HepG2 (cell line): ENCODE measurements around the gene PDGFA. TPM values are rescaled to one million over a fixed set of nuclear protein-coding genes. Genes with fewer than 3 reads are reported as not detected.

Experiments used
- ATF7 ChIP-seq, 2 experiments: fragments of 450-650 bp in 1 of 2; sonication (generic) in 1 of 2; formaldehyde crosslinking in 1 of 2; IDR thresholded peaks; 2 replicates each; pipeline versions ENCODE4 v1.4.0 to v1.6.1; 2016 to 2020; ENCODE audit warnings: antibody characterized with exemption in 1 of 2, mild to moderate bottlenecking in 1 of 2, missing genetic modification reagents in 1 of 2
- CENPT ChIP-seq: sonication (generic); formaldehyde crosslinking; IDR thresholded peaks from 2 replicates; pipeline ENCODE4 v1.8.0; 2022; ENCODE audit warnings: low read depth, mild to moderate bottlenecking, moderate library complexity, missing genetic modification reagents
- DPF2 ChIP-seq: sonication (generic); formaldehyde crosslinking; IDR thresholded peaks from 2 replicates; pipeline ENCODE4 v1.4.0; 2020; ENCODE audit warnings: mild to moderate bottlenecking, low read depth, missing genetic modification reagents, borderline replicate concordance
- FIP1L1 ChIP-seq: fragments of 200-400 bp; formaldehyde crosslinking; IDR thresholded peaks from 2 replicates; pipeline ENCODE4 v1.6.1; 2018; ENCODE audit warnings: low read depth, mild to moderate bottlenecking, low read length, moderate library complexity, borderline replicate concordance; ENCODE audit not compliant: insufficient read depth
- GABPB1 ChIP-seq: IDR thresholded peaks from 2 replicates; pipeline ENCODE4 v1.6.1; 2016; ENCODE audit warnings: mild to moderate bottlenecking, missing genetic modification reagents, moderate library complexity, missing compliant biosample characterization
- GPN1 ChIP-seq: sonication (generic); formaldehyde crosslinking; IDR thresholded peaks from 2 replicates; pipeline ENCODE4 v1.5.1; 2020; ENCODE audit warnings: missing genetic modification reagents, borderline replicate concordance
- KDM1A ChIP-seq: IDR thresholded peaks from 2 replicates; pipeline ENCODE4 v1.6.1; 2016; ENCODE audit warnings: missing compliant biosample characterization
- KDM5B ChIP-seq: sonication (generic); formaldehyde crosslinking; IDR thresholded peaks from 2 replicates; pipeline ENCODE4 v1.4.0; 2020; ENCODE audit warnings: missing genetic modification reagents, mild to moderate bottlenecking, borderline replicate concordance
- KDM6A ChIP-seq: IDR thresholded peaks from 2 replicates; pipeline ENCODE4 v1.6.1; 2016; ENCODE audit warnings: low read depth
- KLF9 ChIP-seq: IDR thresholded peaks from 2 replicates; pipeline ENCODE4 v1.6.1; 2016; ENCODE audit warnings: low read depth
- MED13 ChIP-seq: sonication (generic); formaldehyde crosslinking; IDR thresholded peaks from 2 replicates; pipeline ENCODE4 v1.5.0; 2020; ENCODE audit warnings: missing genetic modification reagents
- NONO ChIP-seq, 2 experiments: fragments of 450-650 bp in 1 of 2; sonication (generic) in 1 of 2; formaldehyde crosslinking in 1 of 2; IDR thresholded peaks in 1 of 2; conservative IDR thresholded peaks in 1 of 2; 2 replicates each; pipeline versions ENCODE4 v1.6.1 to v1.8.0; 2017 to 2022; ENCODE audit warnings: mild to moderate bottlenecking in 1 of 2, missing genetic modification reagents in 1 of 2, moderate library complexity in 1 of 2
- NRL ChIP-seq: sonication (generic); formaldehyde crosslinking; IDR thresholded peaks from 2 replicates; pipeline ENCODE4 v1.5.0; 2020; ENCODE audit warnings: missing genetic modification reagents, mild to moderate bottlenecking, moderate library complexity, borderline replicate concordance
- PAX8 ChIP-seq: sonication (generic); formaldehyde crosslinking; IDR thresholded peaks from 2 replicates; pipeline ENCODE4 v1.8.0; 2022; ENCODE audit warnings: mild to moderate bottlenecking, missing genetic modification reagents, borderline replicate concordance
- POLR2A ChIP-seq, 2 experiments: IDR thresholded peaks; 2 replicates each; pipeline ENCODE4 v1.6.1; 2011; ENCODE audit warnings: low read depth in 2 of 2, low read length in 2 of 2, mild to moderate bottlenecking in 1 of 2, moderate library complexity in 1 of 2; ENCODE audit not compliant: insufficient read depth in 1 of 2
- PRMT3 ChIP-seq: sonication (generic); formaldehyde crosslinking; IDR thresholded peaks from 2 replicates; pipeline ENCODE4 v1.8.1; 2022; ENCODE audit warnings: low read depth, mild to moderate bottlenecking, moderate library complexity, missing genetic modification reagents, borderline replicate concordance
- RFX3 ChIP-seq: IDR thresholded peaks from 2 replicates; pipeline ENCODE4 v1.6.1; 2016; ENCODE audit warnings: missing biosample characterization, missing genetic modification reagents
- SETDB1 ChIP-seq: sonication (generic); formaldehyde crosslinking; IDR thresholded peaks from 2 replicates; pipeline ENCODE4 v1.5.1; 2020; ENCODE audit warnings: missing genetic modification reagents, mild to moderate bottlenecking, borderline replicate concordance
- ZMAT3 ChIP-seq: sonication (generic); formaldehyde crosslinking; conservative IDR thresholded peaks from 2 replicates; pipeline ENCODE4 v1.7.0; 2021; ENCODE audit warnings: missing genetic modification reagents
- ZNF138 ChIP-seq: sonication (generic); formaldehyde crosslinking; IDR thresholded peaks from 2 replicates; pipeline ENCODE4 v1.5.0; 2020; ENCODE audit warnings: mild to moderate bottlenecking, low read depth, missing genetic modification reagents
- ZNF232 ChIP-seq: sonication (generic); formaldehyde crosslinking; IDR thresholded peaks from 2 replicates; pipeline ENCODE4 v1.4.0; 2020; ENCODE audit warnings: missing genetic modification reagents, borderline replicate concordance
- ZNF264 ChIP-seq: sonication (generic); formaldehyde crosslinking; IDR thresholded peaks from 2 replicates; pipeline ENCODE4 v1.4.0; 2020; ENCODE audit warnings: missing genetic modification reagents
- ZNF547 ChIP-seq: sonication (generic); formaldehyde crosslinking; IDR thresholded peaks from 2 replicates; pipeline ENCODE4 v1.5.1; 2020; ENCODE audit warnings: mild to moderate bottlenecking, missing genetic modification reagents
- ZNF549 ChIP-seq: sonication (generic); formaldehyde crosslinking; IDR thresholded peaks from 2 replicates; pipeline ENCODE4 v1.5.0; 2020; ENCODE audit warnings: missing genetic modification reagents
- ZNF644 ChIP-seq: IDR thresholded peaks from 2 replicates; pipeline ENCODE4 v1.6.1; 2016; ENCODE audit warnings: low read depth
- ZNF670 ChIP-seq: sonication (generic); formaldehyde crosslinking; IDR thresholded peaks from 2 replicates; pipeline ENCODE4 v1.8.0; 2022; ENCODE audit warnings: mild to moderate bottlenecking, missing genetic modification reagents, borderline replicate concordance
- ZNF746 ChIP-seq: sonication (generic); formaldehyde crosslinking; IDR thresholded peaks from 2 replicates; pipeline ENCODE4 v1.8.0; 2022; ENCODE audit warnings: mild to moderate bottlenecking, missing genetic modification reagents
- ZSCAN20 ChIP-seq: sonication (generic); formaldehyde crosslinking; IDR thresholded peaks from 2 replicates; pipeline ENCODE4 v1.4.0; 2020; ENCODE audit warnings: missing genetic modification reagents, mild to moderate bottlenecking, borderline replicate concordance
- ZSCAN29 ChIP-seq: sonication (generic); formaldehyde crosslinking; conservative IDR thresholded peaks from 2 replicates; pipeline ENCODE4 v1.4.0; 2020; ENCODE audit warnings: mild to moderate bottlenecking, missing genetic modification reagents
- ZSCAN31 ChIP-seq: sonication (generic); formaldehyde crosslinking; IDR thresholded peaks from 2 replicates; pipeline ENCODE4 v1.5.0; 2020; ENCODE audit warnings: low read depth, mild to moderate bottlenecking, missing genetic modification reagents
- polyA plus RNA-seq, 8 experiments: library from polyadenylated mRNA; depleted of rRNA in 3 of 8; stranded (reverse) in 7 of 8; unstranded in 1 of 8; fragments of >200 nt; fragmentation: Illumina TruSeq in 4 of 8; extraction: Trizol in 4 of 8; gene quantifications; 2 replicates each; pipeline versions ENCODE4 v1.2.1 to v1.2.3, GENCODE V29; 2011 to 2016; ENCODE audit warnings: low read depth in 4 of 8, missing spikeins in 1 of 8, mixed read lengths in 1 of 8; ENCODE audit not compliant: insufficient read depth in 1 of 8
- total RNA-seq, 5 experiments: library from RNA; depleted of rRNA; stranded (reverse); fragments of >200 nt; fragmentation: Illumina TruSeq; extraction: Trizol; gene quantifications; 2 replicates each; pipeline ENCODE4 v1.2.3, GENCODE V29; 2016; ENCODE audit warnings: low read depth in 1 of 5
- TF ChIP-seq, protein P1 (sequence below): sonication (generic); formaldehyde crosslinking; IDR thresholded peaks from 2 replicates; pipeline ENCODE4 v1.5.1; 2020; ENCODE audit warnings: missing genetic modification reagents, mild to moderate bottlenecking, borderline replicate concordance

The PDGFA gene
- total and polyA plus RNA-seq, 2 of the 13 experiments (the other 11 are each of a cell fraction or from before 2014, with no cell fraction given): 1.5 to 3.4 TPM

GRCh38 chr7:455110-455928, 64.3 kb downstream of the PDGFA start (continued):
- no peak for TF ChIP-seq KDM1A (CRISPR knock-in tag)
- TF ChIP-seq ZNF138 (CRISPR knock-in tag): no peak
- no peak for TF ChIP-seq DPF2 (CRISPR knock-in tag)
- peak; percentile 66; the same call in 1 of the 2 replicates for TF ChIP-seq GABPB1 (CRISPR knock-in tag)
- no peak for TF ChIP-seq ZNF264 (CRISPR knock-in tag)
- TF ChIP-seq ZSCAN31 (CRISPR knock-in tag): 0 out of 2 replicates have a peak, but pooled peaks have one; percentile 28
- no peak for TF ChIP-seq POLR2A (IDR thresholded peaks at IDR 0.05; ENCODE audit: insufficient read depth in 1 of 2, low read depth in 2 of 2, low read length in 2 of 2)
- TF ChIP-seq NRL (CRISPR knock-in tag): no peak
- TF ChIP-seq, protein P1, sequence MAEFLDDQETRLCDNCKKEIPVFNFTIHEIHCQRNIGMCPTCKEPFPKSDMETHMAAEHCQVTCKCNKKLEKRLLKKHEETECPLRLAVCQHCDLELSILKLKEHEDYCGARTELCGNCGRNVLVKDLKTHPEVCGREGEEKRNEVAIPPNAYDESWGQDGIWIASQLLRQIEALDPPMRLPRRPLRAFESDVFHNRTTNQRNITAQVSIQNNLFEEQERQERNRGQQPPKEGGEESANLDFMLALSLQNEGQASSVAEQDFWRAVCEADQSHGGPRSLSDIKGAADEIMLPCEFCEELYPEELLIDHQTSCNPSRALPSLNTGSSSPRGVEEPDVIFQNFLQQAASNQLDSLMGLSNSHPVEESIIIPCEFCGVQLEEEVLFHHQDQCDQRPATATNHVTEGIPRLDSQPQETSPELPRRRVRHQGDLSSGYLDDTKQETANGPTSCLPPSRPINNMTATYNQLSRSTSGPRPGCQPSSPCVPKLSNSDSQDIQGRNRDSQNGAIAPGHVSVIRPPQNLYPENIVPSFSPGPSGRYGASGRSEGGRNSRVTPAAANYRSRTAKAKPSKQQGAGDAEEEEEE (CRISPR knock-in tag): no peak
- TF ChIP-seq ZNF547 (CRISPR knock-in tag): 0 out of 2 replicates have a peak, but pooled peaks have one; percentile 28
- no peak for TF ChIP-seq FIP1L1
- no peak for TF ChIP-seq KLF9 (CRISPR knock-in tag)
- no peak for TF ChIP-seq ZNF670 (CRISPR knock-in tag)
- 0 out of 2 replicates have a peak, but pooled peaks have one; percentile 27 for TF ChIP-seq KDM6A
- peak; percentile 34; the same call in 1 of the 2 replicates for TF ChIP-seq KDM5B (CRISPR knock-in tag)
- TF ChIP-seq ATF7 (IDR thresholded peaks at IDR 0.05): no peak
- TF ChIP-seq ATF7 (CRISPR knock-in tag; IDR thresholded peaks at IDR 0.05): peak; percentile 29; the same call in 1 of the 2 replicates
- no peak for TF ChIP-seq MED13 (CRISPR knock-in tag)
- TF ChIP-seq ZNF232: no peak
- no peak for TF ChIP-seq SETDB1 (CRISPR knock-in tag)
- no peak for TF ChIP-seq PAX8 (CRISPR knock-in tag)
- no peak for TF ChIP-seq RFX3 (CRISPR knock-in tag)
- TF ChIP-seq PRMT3 (CRISPR knock-in tag): no peak
- no peak for TF ChIP-seq ZNF746
- no peak for TF ChIP-seq NONO (IDR thresholded peaks at IDR 0.05)
- TF ChIP-seq NONO (CRISPR knock-in tag; conservative IDR thresholded peaks at IDR 0.05): no peak
- no peak for TF ChIP-seq CENPT (CRISPR knock-in tag)
- TF ChIP-seq ZSCAN29 (CRISPR knock-in tag): no peak
- no peak for TF ChIP-seq ZNF644 (CRISPR knock-in tag)
- TF ChIP-seq ZMAT3: peak; percentile 54; the same call in 1 of the 2 replicates
- no peak for TF ChIP-seq ZNF549 (CRISPR knock-in tag)
- TF ChIP-seq GPN1 (CRISPR knock-in tag): no peak
- TF ChIP-seq ZSCAN20 (CRISPR knock-in tag): no peak
